ENCODE data around the gene SYCP2.
"Not testable (repeated sequence)": the region's sequence is repeated elsewhere in the genome, so short reads cannot be mapped to it uniquely, and the experiment has no call there.

Gene SYCP2

GRCh38 chr20:59891581-59891980 is 41.9 kb downstream of the SYCP2 start:
- no peak overlapping the region for H3K23ac ChIP-seq (ENCODE audit: low read length)
- H3K79me2 ChIP-seq (ENCODE audit: control insufficient read depth, insufficient read depth, low read length) = no peaks in the 10 kb centered on the region
- no peak overlapping the region for H2BK5ac ChIP-seq (ENCODE audit: low read length)
- no peak overlapping the region for H3K56ac ChIP-seq (ENCODE audit: low read length)
- no peak overlapping the region for H3K27ac ChIP-seq (ENCODE audit: low read depth, low read length)
- H2AK5ac ChIP-seq (ENCODE audit: low read length) = no peak overlapping the region
- no peak overlapping the region for H3K4me3 ChIP-seq (ENCODE audit: low read length)
- no peak overlapping the region for H3K18ac ChIP-seq (ENCODE audit: low read length)
- no peak overlapping the region for H3K9ac ChIP-seq (ENCODE audit: low read length)
- no CpG with 5 or more reads among the region's 1 CpG for WGBS (ENCODE audit: extremely low coverage, insufficient coverage, low lambda C conversion rate)
- no peak overlapping the region for H2BK15ac ChIP-seq (replicated peaks; ENCODE audit: low read depth)
- H3K79me1 ChIP-seq (ENCODE audit: low read length) = no peaks in the 10 kb centered on the region
- no peak overlapping the region for H3K4ac ChIP-seq (ENCODE audit: low read depth, low read length)
- H3K4me2 ChIP-seq (ENCODE audit: low read length) = no peak overlapping the region
- H3K4me1 ChIP-seq (ENCODE audit: control insufficient read depth, low read depth, low read length) = no peaks in the 10 kb centered on the region
- no peak overlapping the region for H4K8ac ChIP-seq (ENCODE audit: low read depth, low read length)
- no peaks in the 10 kb centered on the region for H3K36me3 ChIP-seq (ENCODE audit: control insufficient read depth, insufficient read depth, low read length)
- no peaks in the 10 kb centered on the region for H3K27me3 ChIP-seq (ENCODE audit: insufficient read depth, low read length, poor library complexity)
- no peak overlapping the region for H4K5ac ChIP-seq (ENCODE audit: low read length)
- DNase-seq = no peak
- H2BK120ac ChIP-seq (ENCODE audit: low read depth, low read length) = no peak overlapping the region

GRCh38 chr20:59890035-59890434 is 43.4 kb downstream of the SYCP2 start:
- H3K4ac ChIP-seq (ENCODE audit: low read depth, low read length); H3K4me1 ChIP-seq (ENCODE audit: control insufficient read depth, low read depth, low read length); DNase-seq; H2AK5ac ChIP-seq (ENCODE audit: low read length); H3K56ac ChIP-seq (ENCODE audit: low read length); H3K9ac ChIP-seq (ENCODE audit: low read length); H3K4me2 ChIP-seq (ENCODE audit: low read length); H3K18ac ChIP-seq (ENCODE audit: low read length); H2BK5ac ChIP-seq (ENCODE audit: low read length); H3K23ac ChIP-seq (ENCODE audit: low read length); H3K79me1 ChIP-seq (ENCODE audit: low read length); H4K5ac ChIP-seq (ENCODE audit: low read length); H4K8ac ChIP-seq (ENCODE audit: low read depth, low read length); H3K27me3 ChIP-seq (ENCODE audit: insufficient read depth, low read length, poor library complexity); H2BK15ac ChIP-seq (replicated peaks; ENCODE audit: low read depth); H2BK120ac ChIP-seq (ENCODE audit: low read depth, low read length); H3K36me3 ChIP-seq (ENCODE audit: control insufficient read depth, insufficient read depth, low read length); H3K27ac ChIP-seq (ENCODE audit: low read depth, low read length); H3K79me2 ChIP-seq (ENCODE audit: control insufficient read depth, insufficient read depth, low read length); H3K4me3 ChIP-seq (ENCODE audit: low read length): not testable (repeated sequence)
- WGBS (ENCODE audit: extremely low coverage, insufficient coverage, low lambda C conversion rate) = no CpG with 5 or more reads among the region's 2 CpGs

- 100% methylated on average over 1 of the region's 1 CpG for WGBS (ENCODE audit: extremely low coverage, insufficient coverage, low lambda C conversion rate)
- no peak overlapping the region for H2BK5ac ChIP-seq (ENCODE audit: low read length)
Measured at GRCh38 chr20:59888050-59888449, 45.4 kb downstream of the SYCP2 start.

GRCh38 chr20:59884494-59884893 is 48.9 kb downstream of the SYCP2 start:
- WGBS (ENCODE audit: extremely low coverage, insufficient coverage, low lambda C conversion rate) = no CpG with 5 or more reads among the region's 3 CpGs
- H2BK5ac ChIP-seq (ENCODE audit: low read length) = no peak overlapping the region

More at GRCh38 chr20:59888050-59888449, 45.4 kb downstream of the SYCP2 start:
- no peaks in the 10 kb centered on the region for H3K36me3 ChIP-seq (ENCODE audit: control insufficient read depth, insufficient read depth, low read length)
- DNase-seq = no peak
- H4K8ac ChIP-seq (ENCODE audit: low read depth, low read length) = no peak overlapping the region
- H3K79me2 ChIP-seq (ENCODE audit: control insufficient read depth, insufficient read depth, low read length) = no peaks in the 10 kb centered on the region
- no peak overlapping the region for H2BK15ac ChIP-seq (replicated peaks; ENCODE audit: low read depth)
- H2BK120ac ChIP-seq (ENCODE audit: low read depth, low read length) = no peak overlapping the region
- H3K27me3 ChIP-seq (ENCODE audit: insufficient read depth, low read length, poor library complexity) = no peaks in the 10 kb centered on the region
- H3K4ac ChIP-seq (ENCODE audit: low read depth, low read length) = no peak overlapping the region
- no peaks in the 10 kb centered on the region for H3K79me1 ChIP-seq (ENCODE audit: low read length)
- no peaks in the 10 kb centered on the region for H3K4me1 ChIP-seq (ENCODE audit: control insufficient read depth, low read depth, low read length)
- H3K4me3 ChIP-seq (ENCODE audit: low read length) = no peak overlapping the region
- no peak overlapping the region for H2AK5ac ChIP-seq (ENCODE audit: low read length)
- no peak overlapping the region for H3K9ac ChIP-seq (ENCODE audit: low read length)
- no peak overlapping the region for H3K56ac ChIP-seq (ENCODE audit: low read length)
- H3K4me2 ChIP-seq (ENCODE audit: low read length) = no peak overlapping the region
- no peak overlapping the region for H3K23ac ChIP-seq (ENCODE audit: low read length)
- no peak overlapping the region for H3K18ac ChIP-seq (ENCODE audit: low read length)
- H4K5ac ChIP-seq (ENCODE audit: low read length) = no peak overlapping the region
- no peak overlapping the region for H3K27ac ChIP-seq (ENCODE audit: low read depth, low read length)

GRCh38 chr20:59880198-59880597 is 53.2 kb downstream of the SYCP2 start:
- Histone ChIP-seq H3K27ac (ENCODE audit: low read depth, low read length) (no peak overlapping the region), H3K4me2 (ENCODE audit: low read length) (no peak overlapping the region), H3K9ac (ENCODE audit: low read length) (no peak overlapping the region), H2BK15ac (replicated peaks; ENCODE audit: low read depth) (no peak overlapping the region), H2BK120ac (ENCODE audit: low read depth, low read length) (no peak overlapping the region), H3K4me3 (ENCODE audit: low read length) (no peak overlapping the region), H3K4ac (ENCODE audit: low read depth, low read length) (no peak overlapping the region), H3K56ac (ENCODE audit: low read length) (no peak overlapping the region), H3K79me2 (ENCODE audit: control insufficient read depth, insufficient read depth, low read length) (no peaks in the 10 kb centered on the region), H3K27me3 (ENCODE audit: insufficient read depth, low read length, poor library complexity) (no peaks in the 10 kb centered on the region), H2AK5ac (ENCODE audit: low read length) (no peak overlapping the region), H3K18ac (ENCODE audit: low read length) (no peak overlapping the region), H3K4me1 (ENCODE audit: control insufficient read depth, low read depth, low read length) (no peaks in the 10 kb centered on the region), H4K8ac (ENCODE audit: low read depth, low read length) (no peak overlapping the region), H3K23ac (ENCODE audit: low read length) (no peak overlapping the region), H2BK5ac (ENCODE audit: low read length) (no peak overlapping the region), H3K36me3 (ENCODE audit: control insufficient read depth, insufficient read depth, low read length) (no peaks in the 10 kb centered on the region), H3K79me1 (ENCODE audit: low read length) (no peaks in the 10 kb centered on the region), H4K5ac (ENCODE audit: low read length) (no peak overlapping the region)
- DNase-seq = no peak
- no CpG with 5 or more reads among the region's 1 CpG for WGBS (ENCODE audit: extremely low coverage, insufficient coverage, low lambda C conversion rate)

More at GRCh38 chr20:59884494-59884893, 48.9 kb downstream of the SYCP2 start:
- Histone ChIP-seq H3K36me3 (ENCODE audit: control insufficient read depth, insufficient read depth, low read length) (no peaks in the 10 kb centered on the region), H3K79me1 (ENCODE audit: low read length) (no peaks in the 10 kb centered on the region), H2AK5ac (ENCODE audit: low read length) (no peak overlapping the region), H3K4me1 (ENCODE audit: control insufficient read depth, low read depth, low read length) (no peaks in the 10 kb centered on the region), H3K18ac (ENCODE audit: low read length) (no peak overlapping the region), H3K4me3 (ENCODE audit: low read length) (no peak overlapping the region), H3K56ac (ENCODE audit: low read length) (no peak overlapping the region), H3K4me2 (ENCODE audit: low read length) (no peak overlapping the region), H4K8ac (ENCODE audit: low read depth, low read length) (no peak overlapping the region), H3K23ac (ENCODE audit: low read length) (no peak overlapping the region), H3K27me3 (ENCODE audit: insufficient read depth, low read length, poor library complexity) (no peaks in the 10 kb centered on the region), H3K9ac (ENCODE audit: low read length) (no peak overlapping the region), H3K79me2 (ENCODE audit: control insufficient read depth, insufficient read depth, low read length) (no peaks in the 10 kb centered on the region), H2BK15ac (replicated peaks; ENCODE audit: low read depth) (no peak overlapping the region), H3K4ac (ENCODE audit: low read depth, low read length) (no peak overlapping the region), H2BK120ac (ENCODE audit: low read depth, low read length) (no peak overlapping the region), H4K5ac (ENCODE audit: low read length) (no peak overlapping the region), H3K27ac (ENCODE audit: low read depth, low read length) (no peak overlapping the region)
- no peak for DNase-seq

- Histone ChIP-seq H3K79me1 (ENCODE audit: low read length) (no peaks in the 10 kb centered on the region), H3K9ac (ENCODE audit: low read length) (no peak overlapping the region), H2BK120ac (ENCODE audit: low read depth, low read length) (no peak overlapping the region), H2BK15ac (replicated peaks; ENCODE audit: low read depth) (no peak overlapping the region), H4K8ac (ENCODE audit: low read depth, low read length) (no peak overlapping the region), H3K27me3 (ENCODE audit: insufficient read depth, low read length, poor library complexity) (no peaks in the 10 kb centered on the region), H2AK5ac (ENCODE audit: low read length) (no peak overlapping the region), H4K5ac (ENCODE audit: low read length) (no peak overlapping the region), H3K4me2 (ENCODE audit: low read length) (no peak overlapping the region), H3K4me1 (ENCODE audit: control insufficient read depth, low read depth, low read length) (no peaks in the 10 kb centered on the region), H3K23ac (ENCODE audit: low read length) (no peak overlapping the region), H3K56ac (ENCODE audit: low read length) (no peak overlapping the region), H3K79me2 (ENCODE audit: control insufficient read depth, insufficient read depth, low read length) (no peaks in the 10 kb centered on the region), H2BK5ac (ENCODE audit: low read length) (no peak overlapping the region), H3K27ac (ENCODE audit: low read depth, low read length) (no peak overlapping the region), H3K4me3 (ENCODE audit: low read length) (no peak overlapping the region), H3K18ac (ENCODE audit: low read length) (no peak overlapping the region), H3K36me3 (ENCODE audit: control insufficient read depth, insufficient read depth, low read length) (no peaks in the 10 kb centered on the region), H3K4ac (ENCODE audit: low read depth, low read length) (no peak overlapping the region)
- DNase-seq = no peak
- WGBS (ENCODE audit: extremely low coverage, insufficient coverage, low lambda C conversion rate) = no CpG with 5 or more reads among the region's 1 CpG
Measured at GRCh38 chr20:59873409-59873808, 60.0 kb downstream of the SYCP2 start.
